Natural killer cell treated with Interleukin-12 subunit alpha and Interleukin-12 subunit beta and Interleukin-15 and Interleukin-18, amount 100 ng/mL, for 72 hours (primary cell): ENCODE results near the gene ASPA. TPM values are rescaled to one million over a fixed set of nuclear protein-coding genes. Genes with fewer than 3 reads are reported as not detected.

Experiments
- ATAC-seq, 2 donors: fragments of 150-1000 bp; cut with Tn5 transposase in 1 of 2; sonication (Bioruptor Pico), chemical (Tn5 transposase) in 1 of 2; 2 replicates each; pipeline ENCODE4 v1.10.0; 2021
- DNase-seq: peaks from one replicate; pipeline ENCODE4 v3.0.0; 2022; ENCODE audit warnings: low spot score
- H3K27ac Mint-ChIP-seq, 2 donors: 1 replicate in 1 of 2; 2 replicates in 1 of 2; pipeline ENCODE4 v1.8.0; 2022; ENCODE audit warnings: mixed read lengths in 2 of 2, mild to moderate bottlenecking in 1 of 2, moderate library complexity in 1 of 2
- H3K27me3 Mint-ChIP-seq, 2 donors: 1 replicate in 1 of 2; 2 replicates in 1 of 2; pipeline ENCODE4 v1.8.0; 2022; ENCODE audit warnings: mixed read lengths in 2 of 2
- H3K36me3 Mint-ChIP-seq: one replicate; pipeline ENCODE4 v1.8.0; 2022; ENCODE audit warnings: mixed read lengths
- H3K4me1 Mint-ChIP-seq, 2 donors: 1 replicate in 1 of 2; 2 replicates in 1 of 2; pipeline ENCODE4 v1.8.0; 2022; ENCODE audit warnings: low read depth in 2 of 2, mixed read lengths in 2 of 2, mild to moderate bottlenecking in 1 of 2
- H3K4me3 Mint-ChIP-seq: one replicate; pipeline ENCODE4 v1.8.0; 2022; ENCODE audit warnings: mixed read lengths
- H3K9me3 Mint-ChIP-seq: 2 replicates; pipeline ENCODE4 v1.8.0; 2022; ENCODE audit warnings: mixed read lengths
- total RNA-seq, 2 donors: library from RNA; stranded (reverse); gene quantifications; one replicate each; pipeline ENCODE4 v1.2.3, GENCODE V29; 2022

The ASPA gene
- total RNA-seq, 2 donors from 2014 or later: not detected

DNA sequence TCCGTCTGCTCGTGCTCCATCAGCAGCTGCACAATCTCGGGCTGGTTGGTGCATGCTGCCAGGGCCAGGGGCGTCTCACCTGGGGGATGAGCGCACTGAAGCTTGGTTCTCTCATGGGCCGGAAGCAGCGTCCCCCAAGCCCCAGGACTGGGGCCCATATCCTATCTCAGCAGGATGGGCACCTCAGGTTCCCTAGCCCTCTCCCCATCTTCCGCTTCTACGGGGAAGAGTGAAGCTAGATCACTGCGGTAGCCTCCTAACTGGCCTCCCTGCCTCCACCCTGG, 57.0 kb downstream of the ASPA start:
- Mint-ChIP-seq H3K4me3 (no peak overlapping the region), H3K27ac (no peak overlapping the region), H3K27me3 (no peaks in the 10 kb centered on the region), H3K36me3 (no peaks in the 10 kb centered on the region), H3K4me1 (peaks cover 5 to 12% of the 10 kb centered on the region in 2 donors), H3K9me3 (no peaks in the 10 kb centered on the region)
- DNase-seq: no peak
- ATAC-seq: no peak

DNA sequence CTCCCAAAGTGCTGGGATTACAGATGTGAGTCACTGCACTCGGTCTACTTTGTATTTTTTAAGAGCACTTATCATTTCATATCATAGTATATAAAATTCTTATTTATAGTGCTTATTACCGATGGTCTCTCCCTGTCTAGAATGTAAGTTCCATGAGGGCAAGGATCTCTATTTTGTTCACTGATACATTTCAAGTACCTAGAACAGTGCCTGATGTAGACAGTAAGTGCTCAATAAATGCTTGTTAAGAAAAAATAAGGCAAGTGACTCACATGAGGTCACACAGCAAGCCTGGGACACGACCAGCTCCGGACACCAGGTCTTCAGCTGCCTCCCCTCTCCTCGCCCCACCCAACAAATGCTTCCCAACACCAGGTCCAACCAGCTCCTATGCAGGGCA, 58.0 kb downstream of the ASPA start:
- Mint-ChIP-seq H3K27me3 (no peaks in the 10 kb centered on the region), H3K27ac (no peak overlapping the region), H3K36me3 (no peaks in the 10 kb centered on the region), H3K9me3 (no peaks in the 10 kb centered on the region), H3K4me3 (peak overlapping the region; percentile 20), H3K4me1 (peaks cover 5 to 12% of the 10 kb centered on the region in 2 donors)
- no peak for ATAC-seq
- DNase-seq: no peak

DNA sequence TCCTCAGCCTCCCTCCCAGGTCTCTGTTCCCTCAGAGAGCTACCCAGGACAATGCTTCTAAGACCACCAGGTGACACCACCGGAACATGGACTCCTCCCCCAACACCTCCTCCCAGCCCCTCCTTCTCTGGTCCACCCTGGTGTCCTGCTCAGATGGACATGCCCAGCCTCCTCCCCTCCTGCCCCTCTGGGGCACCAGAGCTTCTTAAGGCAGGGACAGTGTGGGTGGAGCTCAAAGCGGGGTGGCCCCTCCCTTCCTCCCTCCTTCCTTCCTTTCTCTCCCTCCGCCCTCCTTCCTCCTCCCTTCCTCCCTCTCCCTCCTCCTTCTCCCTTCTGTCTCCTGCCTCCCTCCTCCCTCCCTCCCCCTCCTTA, 59.1 kb downstream of the ASPA start:
- H3K4me3 Mint-ChIP-seq: peak overlapping the region; percentile 55

DNA sequence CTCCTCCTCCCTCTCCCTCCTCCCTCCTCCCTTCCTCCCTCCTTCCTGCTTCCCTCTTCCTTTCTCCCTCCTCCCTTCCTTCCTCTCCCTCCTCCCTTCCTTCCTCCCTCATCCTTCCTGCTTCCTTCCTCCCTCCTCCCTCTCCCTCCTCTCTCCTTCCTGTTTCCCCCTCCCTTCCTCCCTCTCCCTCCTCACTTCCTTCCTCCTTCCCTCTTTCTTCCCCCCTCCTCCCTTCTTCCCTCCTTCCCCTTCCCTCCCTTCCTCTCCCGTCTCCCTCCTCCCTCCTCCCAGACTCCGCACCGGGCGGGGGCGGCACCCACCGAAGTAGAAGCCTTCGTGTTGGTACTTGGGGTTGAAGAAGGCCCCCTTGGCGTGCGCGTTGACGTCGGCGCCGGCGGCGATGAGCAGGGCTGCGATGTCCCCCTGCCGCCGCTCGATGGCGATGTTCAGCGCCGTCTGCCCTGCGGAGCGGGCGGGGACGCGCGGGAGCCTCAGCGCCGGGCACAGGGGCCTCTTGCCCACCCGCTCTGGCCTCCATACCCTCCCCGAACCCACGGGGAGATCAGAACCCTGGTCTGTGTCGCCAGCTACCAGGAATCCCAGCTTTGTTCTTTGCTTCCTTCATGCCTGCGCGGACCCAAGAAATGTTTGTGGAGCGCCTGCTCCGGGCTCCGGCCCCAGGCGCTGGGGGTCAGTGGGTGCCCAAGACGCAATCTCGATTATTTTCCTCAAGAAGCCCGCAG, 59.6 kb downstream of the ASPA start:
- DNase-seq (no peak), ATAC-seq (peak; percentile 82 to 85)
- no peaks in the 10 kb centered on the region for H3K36me3 Mint-ChIP-seq
- H3K4me1 Mint-ChIP-seq: peaks cover 9 to 17% of the 10 kb centered on the region in 2 donors
- H3K27ac Mint-ChIP-seq: peak overlapping the region; percentile 43 to 82
- no peaks in the 10 kb centered on the region for H3K27me3 Mint-ChIP-seq
- H3K4me3 Mint-ChIP-seq: peak overlapping the region; percentile 58
- no peaks in the 10 kb centered on the region for H3K9me3 Mint-ChIP-seq

More for the DNA sequence above, 59.1 kb downstream of the ASPA start:
- ATAC-seq (peak; percentile 45 to 70), DNase-seq (no peak)
- H3K36me3 Mint-ChIP-seq: no peaks in the 10 kb centered on the region
- no peaks in the 10 kb centered on the region for H3K9me3 Mint-ChIP-seq
- peak overlapping the region; percentile 43 to 82 for H3K27ac Mint-ChIP-seq
- H3K4me1 Mint-ChIP-seq: peaks cover 5 to 12% of the 10 kb centered on the region in 2 donors
- H3K27me3 Mint-ChIP-seq: no peaks in the 10 kb centered on the region

DNA sequence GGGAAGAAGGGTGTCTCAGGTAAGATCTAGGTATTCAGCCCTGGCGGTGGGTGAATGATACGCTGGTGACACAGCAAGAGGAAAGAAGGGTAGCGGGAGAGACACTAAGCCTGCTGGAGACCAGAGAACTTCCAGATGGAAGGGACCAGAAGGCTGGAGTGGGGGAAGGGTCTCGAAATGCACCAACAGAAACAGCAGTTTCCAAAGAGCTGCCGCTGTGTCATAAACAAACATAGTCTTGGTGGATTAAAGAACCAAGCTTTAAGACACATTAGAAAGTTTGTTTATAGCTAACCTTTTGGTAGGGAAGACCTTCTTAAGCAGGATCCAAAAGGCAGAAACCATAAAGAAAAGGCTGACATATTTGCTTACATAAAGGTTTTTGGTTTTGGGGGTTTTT, 60.9 kb downstream of the ASPA start:
- Mint-ChIP-seq H3K9me3 (no peaks in the 10 kb centered on the region), H3K4me1 (peaks cover 9 to 19% of the 10 kb centered on the region in 2 donors), H3K27ac (no peak overlapping the region), H3K27me3 (no peaks in the 10 kb centered on the region), H3K4me3 (no peak overlapping the region), H3K36me3 (no peaks in the 10 kb centered on the region)
- no peak for ATAC-seq
- DNase-seq: no peak

DNA sequence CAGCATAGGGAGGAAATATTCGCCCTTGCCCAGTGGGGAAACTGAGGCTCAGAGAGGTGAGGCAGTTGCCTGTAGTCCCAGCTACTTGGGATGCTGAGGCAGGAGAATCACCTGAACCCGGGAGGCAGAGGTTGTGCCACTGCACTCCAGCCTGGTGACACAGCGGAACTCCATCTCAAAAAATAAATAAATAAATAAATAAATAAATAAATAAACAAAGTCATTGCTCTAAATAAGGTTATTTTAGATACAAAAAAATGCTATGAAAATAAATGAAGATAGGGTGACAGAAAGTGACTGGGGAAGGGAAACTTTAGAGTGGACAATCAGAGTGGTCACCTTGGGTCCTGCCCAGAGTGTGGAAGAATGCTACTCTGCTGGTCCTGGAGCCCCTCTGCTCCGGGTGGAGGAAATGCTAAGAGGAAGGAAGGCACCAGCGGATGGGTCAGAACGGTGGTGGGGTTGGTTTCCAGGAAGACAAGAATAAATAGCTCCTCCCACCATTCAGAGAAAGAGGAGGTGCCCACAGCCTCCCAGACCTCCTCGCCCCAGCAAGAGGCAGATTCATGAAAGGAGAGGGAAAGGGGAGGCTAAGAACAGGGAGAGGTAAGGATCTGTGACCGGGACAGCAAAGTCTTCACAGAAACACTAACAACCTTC, 64.2 kb downstream of the ASPA start:
- Mint-ChIP-seq H3K27me3 (peaks cover 0 to 2% of the 10 kb centered on the region in 2 donors), H3K4me1 (peaks cover 9 to 11% of the 10 kb centered on the region in 2 donors), H3K4me3 (no peak overlapping the region), H3K36me3 (no peaks in the 10 kb centered on the region), H3K9me3 (no peaks in the 10 kb centered on the region), H3K27ac (peak overlapping the region in 1 of 2 donors; percentile 26)
- DNase-seq: no peak
- no peak for ATAC-seq

DNA sequence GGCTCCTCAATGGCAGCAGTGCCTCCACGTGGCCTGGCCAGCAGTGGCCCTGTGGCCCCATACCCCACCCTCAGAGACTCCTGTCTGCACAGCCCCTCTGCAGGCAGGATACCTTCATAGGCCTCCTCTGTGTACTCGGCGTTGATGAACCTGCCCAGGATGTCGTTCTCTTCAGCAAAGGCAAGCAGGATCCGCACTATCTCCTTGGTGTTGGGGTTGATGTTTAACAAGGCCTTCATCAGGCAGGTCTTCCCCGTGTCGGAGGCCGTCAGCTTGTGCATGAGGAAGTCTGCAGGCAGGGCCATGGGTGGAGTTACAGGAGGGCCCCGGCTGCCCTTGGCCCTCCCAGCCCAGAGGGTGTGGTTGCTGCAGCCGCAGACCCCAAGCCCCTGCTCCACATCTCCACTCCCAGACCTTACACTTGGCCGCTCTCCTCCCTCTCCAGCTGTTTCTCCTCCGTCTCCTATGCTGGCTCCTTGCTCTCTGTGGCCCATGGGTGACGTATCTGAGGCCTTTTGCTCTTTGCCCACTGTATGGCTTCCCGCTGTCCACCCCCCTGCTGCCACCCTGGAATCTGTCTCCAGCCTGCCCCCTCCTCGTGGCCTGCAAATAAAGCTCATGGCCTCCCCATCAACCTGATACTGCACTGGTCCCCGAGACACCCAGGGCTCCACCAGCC, 66.8 kb downstream of the ASPA start:
- ATAC-seq (peak; percentile 15 to 22), DNase-seq (no peak)
- Mint-ChIP-seq H3K36me3 (no peaks in the 10 kb centered on the region), H3K27ac (no peak overlapping the region), H3K27me3 (peaks cover 0 to 2% of the 10 kb centered on the region in 2 donors), H3K4me1 (peaks cover 4 to 7% of the 10 kb centered on the region in 2 donors), H3K4me3 (no peak overlapping the region), H3K9me3 (no peaks in the 10 kb centered on the region)

DNA sequence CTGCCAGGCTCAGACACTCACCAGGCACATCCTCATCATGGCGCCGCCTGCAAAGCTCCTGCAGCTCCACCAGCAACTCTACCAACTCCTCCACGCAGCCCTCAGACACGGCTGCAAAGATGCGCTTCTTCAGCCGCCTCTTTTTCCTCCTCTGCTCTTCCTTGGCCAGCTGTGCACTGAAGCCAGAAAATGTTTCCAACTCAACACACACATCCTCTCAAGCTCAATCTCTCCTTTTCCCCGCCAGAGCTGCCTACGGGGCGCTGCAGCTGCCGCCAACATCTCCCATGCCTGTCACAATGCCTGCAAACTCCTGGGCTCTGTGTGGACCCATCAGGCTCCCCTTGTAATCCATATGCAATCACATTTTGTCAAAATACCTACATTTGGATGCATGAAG, 67.7 kb downstream of the ASPA start:
- peaks cover 4 to 7% of the 10 kb centered on the region in 2 donors for H3K4me1 Mint-ChIP-seq
- no peaks in the 10 kb centered on the region for H3K9me3 Mint-ChIP-seq
- DNase-seq: no peak
- no peak overlapping the region for H3K4me3 Mint-ChIP-seq
- ATAC-seq: no peak
- no peaks in the 10 kb centered on the region for H3K36me3 Mint-ChIP-seq
- peaks cover 0 to 2% of the 10 kb centered on the region in 2 donors for H3K27me3 Mint-ChIP-seq
- H3K27ac Mint-ChIP-seq: no peak overlapping the region

DNA sequence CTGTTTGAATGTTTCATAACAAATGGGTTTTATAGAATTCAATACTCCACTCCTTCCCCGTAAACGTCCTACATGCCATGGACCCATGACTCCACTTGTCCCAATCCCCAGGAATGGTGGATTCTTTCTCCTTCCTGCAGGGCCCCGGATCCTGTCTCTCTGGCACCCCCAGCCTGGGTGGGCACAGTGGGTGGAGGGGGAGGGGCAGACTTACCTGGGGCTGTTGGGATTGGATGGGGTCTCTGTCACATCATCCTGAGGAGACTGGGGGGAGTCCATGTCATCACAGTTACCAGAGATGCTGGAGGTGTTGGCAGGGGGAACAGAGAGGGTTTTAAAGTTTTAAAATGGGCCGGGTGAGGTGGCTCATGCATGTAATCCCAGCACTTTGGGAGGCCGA, 68.6 kb downstream of the ASPA start:
- Mint-ChIP-seq H3K27ac (no peak overlapping the region), H3K4me3 (no peak overlapping the region), H3K27me3 (peaks cover 2 to 4% of the 10 kb centered on the region in 2 donors), H3K4me1 (peaks cover 7% of the 10 kb centered on the region in 2 donors), H3K9me3 (peaks cover 1% of the 10 kb centered on the region), H3K36me3 (no peaks in the 10 kb centered on the region)
- DNase-seq (no peak), ATAC-seq (no peak)

DNA sequence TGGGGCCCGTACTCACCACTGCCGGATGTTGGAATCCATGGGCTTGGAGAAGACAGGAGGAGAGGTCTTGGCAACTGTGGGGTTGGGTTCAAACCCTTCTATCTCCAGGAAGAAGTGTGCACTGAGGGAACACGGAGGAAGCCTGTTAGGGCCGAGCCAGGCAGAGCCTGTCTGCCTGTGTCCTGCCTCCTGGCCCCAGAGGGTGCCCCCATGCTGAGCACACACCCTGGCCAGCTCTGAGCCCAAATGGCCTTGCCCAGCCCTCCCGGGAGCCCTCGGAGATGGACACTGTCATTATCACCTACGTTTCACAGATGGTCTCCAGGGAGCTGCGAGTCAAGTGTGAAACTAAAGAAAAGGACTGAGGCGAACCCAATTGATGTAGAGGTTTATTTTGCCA, 69.4 kb downstream of the ASPA start:
- peak overlapping the region in 1 of 2 donors; percentile 18 for H3K27ac Mint-ChIP-seq
- no peaks in the 10 kb centered on the region for H3K36me3 Mint-ChIP-seq
- H3K4me1 Mint-ChIP-seq: peaks cover 4 to 9% of the 10 kb centered on the region in 2 donors
- peaks cover 5 to 11% of the 10 kb centered on the region in 2 donors for H3K27me3 Mint-ChIP-seq
- H3K4me3 Mint-ChIP-seq: no peak overlapping the region
- DNase-seq (peak; percentile 44), ATAC-seq (no peak)
- peaks cover 6% of the 10 kb centered on the region for H3K9me3 Mint-ChIP-seq

DNA sequence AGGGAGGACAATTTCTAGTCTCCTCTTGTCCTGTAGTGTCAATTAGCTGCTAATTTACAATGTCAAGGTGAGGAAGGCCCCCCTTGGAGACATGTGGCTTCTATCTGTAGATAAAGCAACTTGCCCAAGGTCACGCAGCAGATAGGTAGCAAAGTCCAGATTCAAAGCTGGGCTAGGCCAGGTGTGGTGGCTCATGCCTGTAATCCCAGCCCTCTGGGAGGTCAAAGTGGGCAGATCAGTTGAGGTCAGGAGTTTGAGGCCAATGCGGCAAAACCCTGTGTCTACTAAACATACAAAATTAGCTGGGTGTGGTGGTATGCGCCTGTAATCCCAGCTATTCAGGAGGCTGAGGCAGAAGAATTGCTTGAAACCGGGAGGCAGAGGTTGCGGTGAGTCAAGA, 70.7 kb downstream of the ASPA start:
- DNase-seq: no peak
- H3K4me1 Mint-ChIP-seq: peaks cover under 1 to 8% of the 10 kb centered on the region in 2 donors
- no peak overlapping the region for H3K27ac Mint-ChIP-seq
- no peaks in the 10 kb centered on the region for H3K36me3 Mint-ChIP-seq
- H3K27me3 Mint-ChIP-seq: peaks cover 5 to 11% of the 10 kb centered on the region in 2 donors
- ATAC-seq: no peak
- H3K9me3 Mint-ChIP-seq: peaks cover 6% of the 10 kb centered on the region
- H3K4me3 Mint-ChIP-seq: no peak overlapping the region

DNA sequence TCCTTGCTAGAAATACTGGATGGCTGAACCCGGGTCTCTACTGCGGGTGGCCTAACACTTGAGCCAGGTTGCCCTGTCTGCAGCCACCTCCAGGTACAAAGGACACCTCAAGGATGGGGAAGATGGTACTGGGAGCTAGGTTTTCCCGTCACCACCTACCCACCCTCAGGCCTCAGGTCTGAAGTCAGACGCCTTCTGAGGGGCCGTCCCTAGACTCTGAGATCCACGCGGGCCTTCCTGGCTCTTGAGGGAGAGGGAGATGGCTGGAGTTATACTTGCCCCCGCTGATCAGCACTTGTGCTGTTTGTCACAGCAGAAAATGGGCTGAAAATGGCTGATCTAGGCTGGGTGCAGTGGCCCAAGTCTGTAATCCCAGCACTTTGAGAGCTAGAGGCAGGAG, 71.2 kb downstream of the ASPA start:
- Mint-ChIP-seq H3K27ac (no peak overlapping the region), H3K27me3 (peaks cover 5 to 11% of the 10 kb centered on the region in 2 donors), H3K9me3 (peaks cover 6% of the 10 kb centered on the region), H3K36me3 (no peaks in the 10 kb centered on the region), H3K4me1 (peaks cover 0 to 8% of the 10 kb centered on the region in 2 donors), H3K4me3 (no peak overlapping the region)
- no peak for DNase-seq
- no peak for ATAC-seq

DNA sequence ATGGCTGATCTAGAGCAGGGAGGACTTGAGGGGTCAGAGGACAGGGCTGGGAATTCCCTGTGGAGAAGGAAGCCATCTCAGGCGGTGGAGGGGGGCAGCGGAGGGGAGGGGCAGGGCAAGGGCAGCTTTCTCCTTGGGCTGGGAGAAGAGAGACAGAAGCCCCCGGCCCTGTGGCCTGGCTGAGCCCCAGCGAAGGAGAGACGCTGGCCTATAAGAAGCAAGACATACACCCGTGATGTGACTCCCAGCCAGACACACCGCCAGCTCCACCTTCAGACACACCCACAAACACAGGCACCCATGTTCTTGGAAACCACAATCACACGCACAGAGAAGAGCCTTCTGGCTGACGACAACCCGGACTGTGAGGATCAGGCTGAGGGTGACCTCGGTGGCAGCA, 71.8 kb downstream of the ASPA start:
- H3K4me3 Mint-ChIP-seq: no peak overlapping the region
- no peak overlapping the region for H3K27ac Mint-ChIP-seq
- DNase-seq (peak; percentile 49), ATAC-seq (peak in 1 of 2 donors; percentile 5)
- peaks cover 6% of the 10 kb centered on the region for H3K9me3 Mint-ChIP-seq
- H3K4me1 Mint-ChIP-seq: peaks cover 0 to 8% of the 10 kb centered on the region in 2 donors
- H3K27me3 Mint-ChIP-seq: peaks cover 5 to 11% of the 10 kb centered on the region in 2 donors
- H3K36me3 Mint-ChIP-seq: no peaks in the 10 kb centered on the region

DNA sequence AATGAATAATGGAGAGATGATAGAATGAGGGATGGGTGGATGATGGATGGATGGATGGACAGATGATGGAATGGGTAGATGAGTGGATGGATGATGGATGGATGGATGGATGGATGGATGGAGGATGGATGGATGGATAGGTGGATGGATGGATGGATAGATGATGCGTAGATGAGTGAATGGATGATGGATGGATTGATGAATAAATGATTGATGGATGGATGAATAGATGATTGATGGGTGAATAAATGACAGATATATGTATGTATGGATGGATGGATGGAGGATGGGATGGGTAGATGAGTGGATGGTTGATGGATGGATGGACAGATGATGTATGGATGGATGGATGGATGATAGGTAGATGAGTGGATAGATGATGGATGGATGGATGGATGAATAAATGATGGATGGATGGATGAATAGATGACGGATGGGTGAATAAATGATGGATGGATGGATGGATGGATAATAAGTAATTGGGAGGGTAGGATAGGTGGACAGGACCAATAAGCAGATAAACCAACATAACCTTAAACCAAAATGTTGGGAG, 73.9 kb downstream of the ASPA start:
- no peaks in the 10 kb centered on the region for H3K36me3 Mint-ChIP-seq
- H3K4me3 Mint-ChIP-seq: no peak overlapping the region
- ATAC-seq: no peak
- H3K27me3 Mint-ChIP-seq: peaks cover 7 to 19% of the 10 kb centered on the region in 2 donors
- peaks cover 5 to 8% of the 10 kb centered on the region in 2 donors for H3K4me1 Mint-ChIP-seq
- no peak overlapping the region for H3K27ac Mint-ChIP-seq
- DNase-seq: no peak
- peaks cover 6% of the 10 kb centered on the region for H3K9me3 Mint-ChIP-seq
